Esophagus muscularis mucosa (tissue), 3 donors: ENCODE measurements around the gene PDCD4.

ENCODE experiments used
- POLR2AphosphoS5 ChIP-seq, 2 donors: sonication (generic); formaldehyde crosslinking; IDR thresholded peaks; one replicate each; pipeline ENCODE4 v1.6.1; 2017; ENCODE audit warnings: antibody characterized with exemption in 2 of 2
- TF ChIP-seq, protein P1 (sequence below), 3 experiments: fragments of 200-600 bp in 2 of 3; fragments of 450-650 bp in 1 of 3; sonication (generic) in 2 of 3; IDR thresholded peaks; one replicate each; pipeline ENCODE4 v1.5.1; 2017 to 2019; ENCODE audit warnings: antibody characterized with exemption in 3 of 3, mild to moderate bottlenecking in 2 of 3, moderate library complexity in 1 of 3

DNA sequence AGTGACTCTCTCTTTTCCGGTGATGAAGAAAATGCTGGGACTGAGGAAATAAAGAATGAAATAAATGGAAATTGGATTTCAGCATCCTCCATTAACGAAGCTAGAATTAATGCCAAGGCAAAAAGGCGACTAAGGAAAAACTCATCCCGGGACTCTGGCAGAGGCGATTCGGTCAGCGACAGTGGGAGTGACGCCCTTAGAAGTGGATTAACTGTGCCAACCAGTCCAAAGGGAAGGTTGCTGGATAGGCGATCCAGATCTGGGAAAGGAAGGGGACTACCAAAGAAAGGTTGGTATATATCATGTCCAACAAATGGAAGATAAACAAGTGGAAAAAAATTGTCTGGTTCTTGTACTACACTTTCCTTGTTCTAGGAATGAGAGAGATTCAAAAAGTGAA lies 9.5 kb downstream of the PDCD4 start:
- TF ChIP-seq POLR2AphosphoS5 (IDR thresholded peaks at IDR 0.05): no peak
- TF ChIP-seq, protein P1, sequence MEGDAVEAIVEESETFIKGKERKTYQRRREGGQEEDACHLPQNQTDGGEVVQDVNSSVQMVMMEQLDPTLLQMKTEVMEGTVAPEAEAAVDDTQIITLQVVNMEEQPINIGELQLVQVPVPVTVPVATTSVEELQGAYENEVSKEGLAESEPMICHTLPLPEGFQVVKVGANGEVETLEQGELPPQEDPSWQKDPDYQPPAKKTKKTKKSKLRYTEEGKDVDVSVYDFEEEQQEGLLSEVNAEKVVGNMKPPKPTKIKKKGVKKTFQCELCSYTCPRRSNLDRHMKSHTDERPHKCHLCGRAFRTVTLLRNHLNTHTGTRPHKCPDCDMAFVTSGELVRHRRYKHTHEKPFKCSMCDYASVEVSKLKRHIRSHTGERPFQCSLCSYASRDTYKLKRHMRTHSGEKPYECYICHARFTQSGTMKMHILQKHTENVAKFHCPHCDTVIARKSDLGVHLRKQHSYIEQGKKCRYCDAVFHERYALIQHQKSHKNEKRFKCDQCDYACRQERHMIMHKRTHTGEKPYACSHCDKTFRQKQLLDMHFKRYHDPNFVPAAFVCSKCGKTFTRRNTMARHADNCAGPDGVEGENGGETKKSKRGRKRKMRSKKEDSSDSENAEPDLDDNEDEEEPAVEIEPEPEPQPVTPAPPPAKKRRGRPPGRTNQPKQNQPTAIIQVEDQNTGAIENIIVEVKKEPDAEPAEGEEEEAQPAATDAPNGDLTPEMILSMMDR (IDR thresholded peaks at IDR 0.05): no peak
